ENCODE results near the gene PRPF40A. TPM values are rescaled to one million over a fixed set of nuclear protein-coding genes. Genes with fewer than 3 reads are reported as not detected.

Gene PRPF40A
- total RNA-seq, 1 donor from 2014 or later, result 59.2 TPM

- peak; percentile 38 for DNase-seq (ENCODE audit: low spot score)
These were observed 97.1 kb downstream of the PRPF40A start for GRCh38 chr2:152620208-152620607.

DNA sequence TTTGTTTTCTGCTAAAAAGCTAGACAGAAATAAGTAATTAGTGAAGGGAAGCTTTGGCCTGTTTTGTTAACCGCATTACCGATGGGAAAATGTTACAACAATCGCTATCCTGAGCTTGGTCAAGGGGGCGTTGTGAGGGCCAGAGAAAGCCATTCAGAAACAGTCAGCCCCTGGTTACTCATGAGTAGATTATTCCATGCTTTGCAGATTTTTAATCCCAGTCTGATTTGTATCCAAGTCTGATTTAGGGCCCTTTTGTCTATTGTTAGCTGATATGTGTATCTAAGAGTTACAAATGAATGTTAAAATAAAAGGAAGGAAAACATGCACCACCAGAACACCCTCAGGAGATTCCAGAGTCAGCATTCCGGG, 99.1 kb downstream of the PRPF40A start:
- DNase-seq (ENCODE audit: low spot score), result no peak

- no peak for DNase-seq (ENCODE audit: low spot score)
These were observed 99.6 kb downstream of the PRPF40A start for GRCh38 chr2:152617456-152618192.

DNA sequence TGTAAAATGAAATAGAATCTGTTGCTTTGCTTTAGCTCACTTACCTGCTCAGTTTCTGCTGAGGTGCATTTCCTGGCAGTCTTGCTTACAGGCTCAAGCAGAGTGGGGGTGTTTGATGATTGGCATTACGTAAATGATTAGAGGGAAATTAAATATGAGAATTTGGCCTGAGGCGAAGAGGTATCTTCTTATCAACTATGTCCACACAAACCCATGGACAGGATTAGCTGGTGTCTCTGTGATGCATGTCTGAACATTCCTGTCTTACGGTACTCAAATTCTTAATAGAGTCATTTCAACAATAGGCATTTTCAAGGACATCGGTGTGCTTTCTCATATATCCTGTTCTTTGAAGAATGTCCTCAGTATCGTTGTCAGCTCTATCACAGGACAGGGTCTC, 102.1 kb downstream of the PRPF40A start:
- DNase-seq (ENCODE audit: low spot score), result no peak

- DNase-seq (ENCODE audit: low spot score), result no peak
These were observed 104.0 kb downstream of the PRPF40A start for GRCh38 chr2:152613235-152613634.

DNA sequence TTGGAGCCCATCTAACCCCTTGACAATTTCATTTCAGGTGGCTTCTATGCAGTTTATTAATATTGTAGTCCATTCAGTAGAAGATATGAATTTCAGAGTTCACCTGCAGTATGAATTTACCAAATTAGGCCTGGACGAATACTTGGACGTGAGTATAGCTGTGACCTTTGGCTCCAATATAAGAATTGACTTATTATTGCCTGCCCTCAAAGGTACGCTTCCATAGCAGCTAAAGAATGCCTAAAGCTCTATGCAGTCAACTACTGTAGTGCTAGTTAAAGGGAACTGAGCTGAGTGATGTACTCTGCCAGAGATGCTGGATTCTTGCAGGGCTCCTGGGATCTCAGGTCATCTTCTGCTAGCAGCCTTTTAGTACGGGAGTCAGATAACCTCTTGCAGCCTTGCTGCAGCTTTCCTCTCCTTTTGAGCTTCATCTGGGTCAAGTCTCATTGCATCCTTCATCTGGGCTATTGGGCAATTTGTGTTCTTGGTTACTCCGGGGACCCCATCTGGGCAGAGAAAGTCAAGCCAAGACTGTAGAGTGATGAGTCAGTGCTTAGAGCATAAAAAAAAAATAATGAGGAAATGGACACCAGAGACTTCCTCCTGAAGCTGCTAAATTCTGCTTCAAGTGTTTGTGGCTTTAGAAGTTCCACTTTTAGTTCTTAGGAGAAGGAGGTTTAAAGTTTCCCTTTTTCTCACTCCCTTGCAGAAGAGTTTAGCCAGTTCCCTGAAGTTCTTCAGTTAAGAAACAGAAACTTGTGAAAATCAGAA, 105.6 kb downstream of the PRPF40A start:
- peak; percentile 30 for DNase-seq (ENCODE audit: low spot score)

DNA sequence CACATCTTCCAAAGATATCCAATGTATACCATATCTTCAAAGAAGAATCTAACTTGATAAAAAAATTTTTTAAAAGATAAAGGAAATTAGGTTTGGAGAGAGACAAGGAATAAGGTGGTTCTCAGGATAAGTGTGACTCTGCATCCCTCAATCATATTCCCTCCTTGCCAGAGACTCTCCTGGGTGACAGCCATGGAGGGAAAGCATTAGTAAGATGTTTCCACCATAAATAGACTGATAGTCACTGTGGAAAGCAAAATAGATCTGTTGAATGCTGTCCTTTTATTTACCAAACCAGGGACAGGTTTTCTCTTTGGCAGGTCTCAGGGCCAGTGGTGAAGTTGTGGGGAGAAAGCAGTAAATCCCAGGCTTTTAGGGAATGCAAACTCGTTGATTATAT, 107.6 kb downstream of the PRPF40A start:
- no peak for DNase-seq (ENCODE audit: low spot score)

DNA sequence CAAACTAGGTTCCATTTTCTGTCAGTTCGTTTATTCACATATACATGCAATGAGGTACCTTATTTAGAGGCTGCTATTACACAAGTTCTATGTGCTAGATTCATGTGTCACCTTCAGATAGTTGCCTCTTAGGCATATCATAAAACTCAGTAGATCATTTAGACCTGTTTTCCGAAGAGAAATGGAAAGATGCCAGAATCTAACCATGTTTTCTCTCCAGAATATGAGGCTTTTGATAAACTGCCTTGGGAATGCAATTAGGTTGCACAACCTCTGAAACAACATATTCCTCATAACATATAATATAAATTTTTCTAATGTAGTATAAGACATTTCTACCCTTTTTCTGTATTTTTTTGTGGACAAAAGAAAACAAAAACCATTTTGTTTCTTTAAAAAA, 108.1 kb downstream of the PRPF40A start:
- no peak for DNase-seq (ENCODE audit: low spot score)

DNA sequence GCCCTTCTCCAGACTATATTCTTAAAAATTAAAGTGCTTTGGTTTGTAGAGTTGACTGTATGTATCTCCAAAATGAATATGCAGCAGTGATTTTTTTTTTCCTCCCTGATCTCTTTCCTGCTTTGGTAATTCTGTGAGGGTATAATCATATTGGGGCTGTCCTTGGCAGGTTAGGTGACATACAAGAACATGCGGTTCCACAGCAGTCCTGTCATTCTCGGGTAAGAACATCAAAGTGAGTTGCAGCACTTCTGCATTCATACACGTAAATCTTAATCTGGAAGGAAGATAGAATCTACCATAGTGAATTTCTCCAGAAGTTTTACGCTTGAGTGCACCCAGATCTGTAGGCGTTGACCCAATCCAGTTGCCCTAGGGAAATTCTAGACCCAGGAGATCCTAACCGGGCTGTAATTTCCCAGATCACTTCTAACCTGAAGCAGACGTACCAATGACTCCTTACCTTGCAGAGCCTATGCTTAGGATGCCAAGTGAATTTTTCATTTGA, 109.4 kb downstream of the PRPF40A start:
- no peak for DNase-seq (ENCODE audit: low spot score)

GRCh38 chr2:152606941-152607340, 110.3 kb downstream of the PRPF40A start:
- DNase-seq (ENCODE audit: low spot score), result no peak

GRCh38 chr2:152606081-152606480, 111.2 kb downstream of the PRPF40A start:
- DNase-seq (ENCODE audit: low spot score), result no peak

DNA sequence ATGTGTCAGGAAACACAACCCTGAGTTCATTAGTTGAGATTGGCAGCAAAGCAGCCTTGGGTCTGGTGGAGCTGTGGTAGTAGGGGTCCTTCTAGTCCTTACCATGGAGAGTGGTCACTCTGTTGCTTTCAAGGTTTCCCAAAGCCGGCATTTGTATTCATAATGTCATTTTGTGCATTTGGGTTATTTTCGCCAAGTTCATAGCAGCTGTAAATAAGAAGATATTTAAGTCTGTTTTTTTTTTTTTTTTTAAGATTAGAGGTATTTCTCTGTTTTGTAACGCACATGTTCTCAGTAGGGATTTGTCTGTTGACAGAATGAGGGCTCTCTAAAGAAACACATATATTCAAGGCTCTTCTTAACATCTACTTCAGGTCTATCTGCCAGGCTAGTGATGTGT, 114.1 kb downstream of the PRPF40A start:
- DNase-seq (ENCODE audit: low spot score), result no peak

- no peak for DNase-seq (ENCODE audit: low spot score)
These were observed 114.5 kb downstream of the PRPF40A start for GRCh38 chr2:152602750-152603149.

Other genes with a start within 250 kb of the PRPF40A start
- 11.4 TPM for gene ARL6IP6, start 1.2 kb upstream of the PRPF40A start, total RNA-seq

All from mucosa of gallbladder (tissue), 1 donor.